ENCODE results near the gene GALNT7.

GALNT7 gene

DNA sequence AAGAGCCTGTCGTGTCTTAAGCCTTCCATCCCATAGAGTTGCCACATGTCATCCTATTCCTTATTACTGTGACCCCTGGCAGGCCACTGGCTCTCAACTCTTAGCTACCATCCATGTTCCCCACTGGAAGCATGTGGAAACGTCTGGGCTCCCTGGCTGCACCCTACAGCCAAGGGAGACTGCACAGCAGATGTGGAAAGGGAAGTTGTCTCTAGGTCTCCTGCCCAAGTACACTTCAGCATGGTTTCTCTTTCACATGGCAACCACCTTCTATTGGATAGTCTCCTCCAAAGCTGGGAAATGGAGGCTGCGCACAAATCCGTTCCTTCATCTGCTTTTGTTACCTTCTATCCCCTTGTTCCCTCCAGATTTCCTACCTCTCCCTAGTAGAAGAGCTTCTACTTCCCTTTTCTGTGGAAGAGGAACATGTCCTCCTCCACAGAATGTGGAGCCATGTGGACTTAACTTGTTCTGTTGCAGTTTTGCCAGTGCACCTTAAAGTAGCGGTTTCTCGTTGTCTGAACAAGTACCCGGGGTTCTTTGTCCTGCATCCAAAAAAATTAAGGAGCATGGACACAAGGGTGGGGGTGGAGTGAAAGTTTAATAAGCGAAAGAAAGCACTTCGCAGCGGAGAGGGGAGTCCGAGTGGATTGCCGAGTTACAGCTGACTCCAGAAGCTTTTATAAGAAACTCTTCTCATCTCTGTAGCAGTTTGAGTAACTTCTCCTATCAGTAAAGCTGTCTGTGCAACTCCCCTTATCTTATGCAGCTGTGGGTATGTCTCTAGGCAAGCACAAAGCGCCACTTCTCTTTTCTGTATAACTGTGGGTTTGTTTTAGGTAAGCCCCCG, 113.0 kb downstream of the GALNT7 start:
- TF ChIP-seq, protein P1, sequence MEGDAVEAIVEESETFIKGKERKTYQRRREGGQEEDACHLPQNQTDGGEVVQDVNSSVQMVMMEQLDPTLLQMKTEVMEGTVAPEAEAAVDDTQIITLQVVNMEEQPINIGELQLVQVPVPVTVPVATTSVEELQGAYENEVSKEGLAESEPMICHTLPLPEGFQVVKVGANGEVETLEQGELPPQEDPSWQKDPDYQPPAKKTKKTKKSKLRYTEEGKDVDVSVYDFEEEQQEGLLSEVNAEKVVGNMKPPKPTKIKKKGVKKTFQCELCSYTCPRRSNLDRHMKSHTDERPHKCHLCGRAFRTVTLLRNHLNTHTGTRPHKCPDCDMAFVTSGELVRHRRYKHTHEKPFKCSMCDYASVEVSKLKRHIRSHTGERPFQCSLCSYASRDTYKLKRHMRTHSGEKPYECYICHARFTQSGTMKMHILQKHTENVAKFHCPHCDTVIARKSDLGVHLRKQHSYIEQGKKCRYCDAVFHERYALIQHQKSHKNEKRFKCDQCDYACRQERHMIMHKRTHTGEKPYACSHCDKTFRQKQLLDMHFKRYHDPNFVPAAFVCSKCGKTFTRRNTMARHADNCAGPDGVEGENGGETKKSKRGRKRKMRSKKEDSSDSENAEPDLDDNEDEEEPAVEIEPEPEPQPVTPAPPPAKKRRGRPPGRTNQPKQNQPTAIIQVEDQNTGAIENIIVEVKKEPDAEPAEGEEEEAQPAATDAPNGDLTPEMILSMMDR (IDR thresholded peaks at IDR 0.05), result no peak

DNA sequence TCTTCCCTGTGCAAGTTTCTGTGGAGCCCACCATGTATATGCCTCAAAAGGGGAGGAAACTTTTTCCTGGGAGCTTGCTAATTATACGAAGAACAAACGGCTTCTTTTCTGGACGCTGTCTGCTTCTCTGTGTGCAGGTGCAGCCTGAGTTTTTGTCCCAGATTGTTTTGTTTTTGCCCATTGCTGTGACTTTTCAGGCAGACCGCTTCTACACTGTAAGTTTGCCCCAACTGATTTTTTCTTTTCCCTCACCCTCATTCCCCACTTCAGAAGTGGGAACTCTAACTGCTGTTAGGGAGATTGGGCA, 113.6 kb downstream of the GALNT7 start:
- TF ChIP-seq, protein P1 (IDR thresholded peaks at IDR 0.05), result no peak

DNA sequence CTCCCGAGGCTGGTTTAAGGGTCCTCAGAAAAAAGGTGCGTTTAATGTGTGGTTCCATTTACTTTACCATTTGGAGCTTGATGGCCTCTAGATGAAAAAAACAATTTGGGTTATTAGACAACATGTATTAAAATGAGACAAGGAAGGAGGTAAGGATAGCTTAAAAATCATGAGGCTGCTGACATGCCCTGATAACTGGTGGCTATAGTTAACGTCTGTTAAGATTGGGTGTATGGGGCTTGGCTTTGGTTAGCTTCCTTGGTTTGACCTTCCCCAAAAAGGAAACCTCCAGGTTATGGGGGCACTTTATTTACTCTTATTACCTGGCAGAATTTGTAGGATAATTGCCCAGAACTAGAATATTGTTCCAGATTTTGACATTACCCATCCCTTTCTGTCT, 114.0 kb downstream of the GALNT7 start:
- TF ChIP-seq, protein P1 (IDR thresholded peaks at IDR 0.05), result no peak

DNA sequence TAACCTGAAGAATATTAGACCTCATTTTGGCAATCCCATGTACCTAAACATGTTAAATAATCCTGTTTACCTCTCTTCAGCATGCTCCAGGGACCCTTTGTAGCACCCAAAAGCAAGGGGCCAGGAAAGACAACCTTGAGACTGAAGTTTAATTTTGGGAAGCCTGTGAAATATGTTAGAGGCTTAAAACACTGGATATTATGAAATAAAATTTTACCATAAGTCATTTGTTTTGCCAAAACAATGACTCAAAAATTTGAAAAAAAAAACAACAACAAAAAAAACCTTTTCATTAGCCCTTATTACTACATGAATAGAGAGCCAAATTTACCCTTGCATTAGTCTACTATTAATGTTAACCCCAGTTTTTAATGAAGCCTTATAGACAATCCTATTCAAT, 115.9 kb downstream of the GALNT7 start:
- TF ChIP-seq, protein P1 (IDR thresholded peaks at IDR 0.05), result no peak

DNA sequence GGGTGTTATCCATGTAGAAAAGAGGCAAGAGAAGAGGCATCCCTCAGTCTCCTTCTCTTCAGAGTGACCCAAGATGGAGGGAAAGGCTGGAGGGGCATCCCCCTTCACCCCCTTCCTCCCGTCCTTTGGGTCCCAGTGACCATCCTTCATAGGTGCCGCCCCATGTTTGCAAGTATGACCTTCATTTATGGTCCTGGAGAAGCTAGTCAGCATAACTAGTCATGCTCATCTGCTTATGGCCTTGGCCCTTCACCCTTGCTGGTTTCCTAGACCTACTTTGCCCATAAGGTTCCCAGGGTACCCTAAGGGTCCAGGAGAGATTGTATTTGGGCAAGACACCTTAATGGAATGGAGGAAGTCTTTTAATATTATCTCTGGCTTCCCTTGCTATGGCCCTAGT, 118.9 kb downstream of the GALNT7 start:
- TF ChIP-seq, protein P1 (IDR thresholded peaks at IDR 0.05), result no peak

DNA sequence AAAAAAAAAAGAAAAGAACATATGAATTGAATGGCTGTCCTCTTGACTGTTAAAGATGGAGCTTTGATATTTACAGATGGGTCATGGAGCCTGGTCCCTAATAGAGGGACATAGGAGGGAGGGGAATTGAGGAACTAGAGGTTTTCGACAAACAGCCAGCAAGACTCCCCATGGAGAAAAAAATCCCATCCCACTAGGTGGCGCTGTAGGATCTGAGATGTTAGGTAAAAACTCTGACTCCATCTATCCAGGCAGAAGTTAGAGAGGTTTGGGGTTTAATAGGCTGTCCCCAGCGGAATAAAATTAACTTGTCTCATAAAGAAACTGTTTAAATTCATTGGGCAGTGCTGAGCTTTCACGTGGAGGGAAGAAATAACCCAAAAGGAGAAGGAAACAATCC, 119.7 kb downstream of the GALNT7 start:
- TF ChIP-seq, protein P1 (IDR thresholded peaks at IDR 0.05), result peak; percentile 49; the same call in 1 of the 2 replicates

DNA sequence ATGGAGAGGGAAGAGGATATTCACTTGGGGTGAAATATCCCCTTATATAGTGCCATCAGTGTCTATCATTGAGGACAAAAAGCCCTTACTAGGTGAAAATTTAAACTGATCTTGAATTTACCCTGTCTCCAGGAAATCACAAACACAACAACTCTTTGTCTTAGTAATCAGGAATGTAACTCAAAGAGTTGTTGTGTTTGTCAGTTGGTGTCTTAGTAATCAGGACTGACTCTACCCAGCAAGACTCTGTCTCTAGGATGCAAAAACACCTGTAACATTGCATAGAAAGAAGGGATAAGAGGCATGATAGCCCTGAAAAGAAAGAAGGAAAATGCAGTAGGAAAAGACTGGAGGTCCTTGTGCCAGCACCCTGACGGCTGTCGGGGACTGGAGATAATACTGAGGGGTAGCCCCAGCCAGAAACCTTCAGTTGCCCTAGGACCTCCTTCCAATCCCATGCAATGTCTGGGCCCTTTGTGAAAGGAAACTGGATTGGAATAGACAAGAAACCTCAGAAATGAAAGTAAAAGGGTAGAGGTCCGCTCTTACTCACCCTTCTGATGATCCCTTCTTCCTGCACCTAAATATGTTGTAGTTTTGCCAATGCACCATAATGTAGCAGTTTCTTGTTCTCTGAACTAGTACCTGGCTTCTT, 120.2 kb downstream of the GALNT7 start:
- TF ChIP-seq, protein P1 (IDR thresholded peaks at IDR 0.05), result no peak

Data from LNCAP (cell line).